GM12878 (cell line): ENCODE data around the gene SLC30A7.

Source experiments
- ATF7 ChIP-seq: fragments of 450-650 bp; IDR thresholded peaks from 2 replicates; pipeline ENCODE4 v1.6.1; 2016; ENCODE audit warnings: low read depth, mild to moderate bottlenecking
- BACH1 ChIP-seq: fragments of 450-650 bp; IDR thresholded peaks from 2 replicates; pipeline ENCODE4 v1.6.1; 2017; ENCODE audit warnings: mild to moderate bottlenecking, borderline replicate concordance
- EZH2 ChIP-seq: IDR thresholded peaks from 2 replicates; pipeline ENCODE4 v1.6.1; 2012; ENCODE audit warnings: low read depth, mild to moderate bottlenecking, control low read depth, inconsistent platforms, low read length, borderline replicate concordance; ENCODE audit not compliant: control insufficient read depth
- MEF2A ChIP-seq: IDR thresholded peaks from 2 replicates; pipeline ENCODE4 v1.6.1; 2011; ENCODE audit warnings: low read depth, mild to moderate bottlenecking, low read length, moderate library complexity; ENCODE audit not compliant: insufficient read depth
- NFIC ChIP-seq: IDR thresholded peaks from 2 replicates; pipeline ENCODE4 v1.6.1; 2012; ENCODE audit warnings: low read depth, mild to moderate bottlenecking, inconsistent platforms, low read length, moderate library complexity
- POLR2A ChIP-seq: IDR thresholded peaks from 2 replicates; pipeline ENCODE4 v1.6.1; 2011; ENCODE audit warnings: low read depth, mild to moderate bottlenecking, low read length
- POU2F2 ChIP-seq: IDR thresholded peaks from 3 replicates; pipeline ENCODE4 v1.6.1; 2011; ENCODE audit warnings: low read depth, mild to moderate bottlenecking, low read length, borderline replicate concordance
- RAD21 ChIP-seq: IDR thresholded peaks from 2 replicates; pipeline ENCODE4 v1.6.1; 2011; ENCODE audit warnings: mild to moderate bottlenecking, low read depth, low read length, moderate library complexity; ENCODE audit not compliant: insufficient read depth
- TARDBP ChIP-seq: IDR thresholded peaks from 2 replicates; pipeline ENCODE4 v1.6.1; 2016; ENCODE audit warnings: borderline replicate concordance
- TCF12 ChIP-seq: IDR thresholded peaks from 2 replicates; pipeline ENCODE4 v1.6.1; 2011; ENCODE audit warnings: low read depth, mild to moderate bottlenecking, low read length
- TF ChIP-seq, protein P1 (sequence below): fragments of 450-650 bp; IDR thresholded peaks from 2 replicates; pipeline ENCODE4 v1.6.1; 2016; ENCODE audit warnings: mild to moderate bottlenecking
- TF ChIP-seq, protein P2 (sequence below), 3 experiments: IDR thresholded peaks in 2 of 3; conservative IDR thresholded peaks in 1 of 3; 2 replicates each; pipeline ENCODE4 v1.5.1; 2011; ENCODE audit warnings: low read depth in 3 of 3, low read length in 3 of 3, mild to moderate bottlenecking in 3 of 3, control low read depth in 2 of 3, moderate library complexity in 2 of 3, inconsistent platforms in 1 of 3, mixed read lengths in 1 of 3; ENCODE audit not compliant: control insufficient read depth in 2 of 3, insufficient read depth in 1 of 3; ENCODE audit errors: extremely low read depth in 1 of 3
- TF ChIP-seq, protein P3 (sequence below): IDR thresholded peaks from 2 replicates; pipeline ENCODE4 v1.6.1; 2011; ENCODE audit warnings: borderline replicate concordance, low read depth, mild to moderate bottlenecking, moderate library complexity, mixed read lengths, low read length; ENCODE audit not compliant: insufficient read depth; ENCODE audit errors: extremely low read length

DNA sequence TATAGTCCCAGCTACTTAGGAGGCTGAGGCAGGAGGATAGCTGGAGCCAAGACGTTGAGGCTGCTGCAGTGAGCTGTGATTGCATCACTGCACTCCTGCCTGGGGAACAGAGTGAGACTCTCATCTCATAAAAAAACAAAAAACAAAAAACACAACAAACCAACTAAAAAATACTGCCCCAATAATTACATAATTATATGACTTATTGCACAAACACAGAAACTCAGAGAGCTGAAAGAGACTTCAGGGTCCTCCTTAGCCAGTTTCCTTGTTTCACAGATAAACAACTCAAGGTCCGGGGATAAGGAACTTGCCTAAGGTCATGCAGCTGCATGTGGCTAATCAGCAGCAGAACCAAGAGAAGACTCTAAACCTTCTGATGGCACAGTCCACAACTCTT is 13.2 kb upstream of the SLC30A7 start:
- TF ChIP-seq POU2F2 = no peak
- no peak for TF ChIP-seq RAD21
- TF ChIP-seq BACH1 = no peak
- TF ChIP-seq NFIC = no peak
- TF ChIP-seq, protein P1, sequence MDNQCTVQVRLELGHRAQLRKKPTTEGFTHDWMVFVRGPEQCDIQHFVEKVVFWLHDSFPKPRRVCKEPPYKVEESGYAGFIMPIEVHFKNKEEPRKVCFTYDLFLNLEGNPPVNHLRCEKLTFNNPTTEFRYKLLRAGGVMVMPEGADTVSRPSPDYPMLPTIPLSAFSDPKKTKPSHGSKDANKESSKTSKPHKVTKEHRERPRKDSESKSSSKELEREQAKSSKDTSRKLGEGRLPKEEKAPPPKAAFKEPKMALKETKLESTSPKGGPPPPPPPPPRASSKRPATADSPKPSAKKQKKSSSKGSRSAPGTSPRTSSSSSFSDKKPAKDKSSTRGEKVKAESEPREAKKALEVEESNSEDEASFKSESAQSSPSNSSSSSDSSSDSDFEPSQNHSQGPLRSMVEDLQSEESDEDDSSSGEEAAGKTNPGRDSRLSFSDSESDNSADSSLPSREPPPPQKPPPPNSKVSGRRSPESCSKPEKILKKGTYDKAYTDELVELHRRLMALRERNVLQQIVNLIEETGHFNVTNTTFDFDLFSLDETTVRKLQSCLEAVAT = no peak
- TF ChIP-seq, protein P2, sequence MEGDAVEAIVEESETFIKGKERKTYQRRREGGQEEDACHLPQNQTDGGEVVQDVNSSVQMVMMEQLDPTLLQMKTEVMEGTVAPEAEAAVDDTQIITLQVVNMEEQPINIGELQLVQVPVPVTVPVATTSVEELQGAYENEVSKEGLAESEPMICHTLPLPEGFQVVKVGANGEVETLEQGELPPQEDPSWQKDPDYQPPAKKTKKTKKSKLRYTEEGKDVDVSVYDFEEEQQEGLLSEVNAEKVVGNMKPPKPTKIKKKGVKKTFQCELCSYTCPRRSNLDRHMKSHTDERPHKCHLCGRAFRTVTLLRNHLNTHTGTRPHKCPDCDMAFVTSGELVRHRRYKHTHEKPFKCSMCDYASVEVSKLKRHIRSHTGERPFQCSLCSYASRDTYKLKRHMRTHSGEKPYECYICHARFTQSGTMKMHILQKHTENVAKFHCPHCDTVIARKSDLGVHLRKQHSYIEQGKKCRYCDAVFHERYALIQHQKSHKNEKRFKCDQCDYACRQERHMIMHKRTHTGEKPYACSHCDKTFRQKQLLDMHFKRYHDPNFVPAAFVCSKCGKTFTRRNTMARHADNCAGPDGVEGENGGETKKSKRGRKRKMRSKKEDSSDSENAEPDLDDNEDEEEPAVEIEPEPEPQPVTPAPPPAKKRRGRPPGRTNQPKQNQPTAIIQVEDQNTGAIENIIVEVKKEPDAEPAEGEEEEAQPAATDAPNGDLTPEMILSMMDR (IDR thresholded peaks at IDR 0.05 in 2 of 3, conservative IDR thresholded peaks at IDR 0.05 in 1 of 3; ENCODE audit: control insufficient read depth in 2 of 3, extremely low read depth in 1 of 3, insufficient read depth in 1 of 3, low read depth in 3 of 3, low read length in 3 of 3) = no peak
- no peak for TF ChIP-seq POLR2A
- no peak for TF ChIP-seq MEF2A
- no peak for TF ChIP-seq EZH2
- TF ChIP-seq, protein P3, sequence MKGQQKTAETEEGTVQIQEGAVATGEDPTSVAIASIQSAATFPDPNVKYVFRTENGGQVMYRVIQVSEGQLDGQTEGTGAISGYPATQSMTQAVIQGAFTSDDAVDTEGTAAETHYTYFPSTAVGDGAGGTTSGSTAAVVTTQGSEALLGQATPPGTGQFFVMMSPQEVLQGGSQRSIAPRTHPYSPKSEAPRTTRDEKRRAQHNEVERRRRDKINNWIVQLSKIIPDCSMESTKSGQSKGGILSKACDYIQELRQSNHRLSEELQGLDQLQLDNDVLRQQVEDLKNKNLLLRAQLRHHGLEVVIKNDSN = no peak
- no peak for TF ChIP-seq TCF12
- no peak for TF ChIP-seq ATF7
- no peak for TF ChIP-seq TARDBP
